ENCODE results near the gene VAV2. TPM values are rescaled to one million over a fixed set of nuclear protein-coding genes. Genes with fewer than 3 reads are reported as not detected.
A peak's percentile ranks its signal among the peaks of the same experiment; 100 is the strongest.

VAV2 gene
- total RNA-seq, 6 experiments from 2014 or later = 17.6 to 24.5 (median 21.7) TPM

- Mint-ChIP-seq H3K27ac (no peak overlapping the region), H3K27me3 (ENCODE audit: insufficient read depth) (peaks cover 2% of the 10 kb centered on the region), H3K36me3 (ENCODE audit: low read depth) (no peaks in the 10 kb centered on the region), H3K4me1 (ENCODE audit: low read depth) (peaks cover 21% of the 10 kb centered on the region), H3K4me3 (no peak overlapping the region), H3K9me3 (no peaks in the 10 kb centered on the region)
- no peak for TF ChIP-seq CTCF (IDR thresholded peaks at IDR 0.05)
- DNase-seq = no peak
Measured at GRCh38 chr9:133884907-133885744, 107.0 kb downstream of the VAV2 start.

- TF ChIP-seq CTCF (IDR thresholded peaks at IDR 0.05) = no peak
- no peak for DNase-seq
- Mint-ChIP-seq H3K36me3 (ENCODE audit: low read depth) (no peaks in the 10 kb centered on the region), H3K9me3 (no peaks in the 10 kb centered on the region), H3K27me3 (ENCODE audit: insufficient read depth) (no peaks in the 10 kb centered on the region; the same call in none of the 2 replicates), H3K4me3 (no peak overlapping the region), H3K4me1 (ENCODE audit: low read depth) (peaks cover 16% of the 10 kb centered on the region; the same call in 1 of the 2 replicates), H3K27ac (no peak overlapping the region)
Measured at GRCh38 chr9:133882849-133883755, 109.0 kb downstream of the VAV2 start.

GRCh38 chr9:133881671-133882381 is 110.3 kb downstream of the VAV2 start:
- Mint-ChIP-seq H3K27ac (no peak overlapping the region), H3K4me3 (no peak overlapping the region)

GRCh38 chr9:133880851-133881661 is 111.1 kb downstream of the VAV2 start:
- peak overlapping the region; percentile 7; the same call in 1 of the 2 replicates for H3K27ac Mint-ChIP-seq
- H3K4me1 Mint-ChIP-seq (ENCODE audit: low read depth) = peaks cover 18% of the 10 kb centered on the region; the same call in 1 of the 2 replicates
- H3K4me3 Mint-ChIP-seq = no peak overlapping the region
- no peaks in the 10 kb centered on the region for H3K36me3 Mint-ChIP-seq (ENCODE audit: low read depth)
- no peaks in the 10 kb centered on the region for H3K9me3 Mint-ChIP-seq
- TF ChIP-seq CTCF (IDR thresholded peaks at IDR 0.05) = no peak
- H3K27me3 Mint-ChIP-seq (ENCODE audit: insufficient read depth) = no peaks in the 10 kb centered on the region; the same call in none of the 2 replicates
- no peak for DNase-seq

More at GRCh38 chr9:133881671-133882381, 110.3 kb downstream of the VAV2 start:
- Mint-ChIP-seq H3K27me3 (ENCODE audit: insufficient read depth) (no peaks in the 10 kb centered on the region; the same call in none of the 2 replicates), H3K36me3 (ENCODE audit: low read depth) (no peaks in the 10 kb centered on the region), H3K4me1 (ENCODE audit: low read depth) (peaks cover 16% of the 10 kb centered on the region; the same call in 1 of the 2 replicates), H3K9me3 (no peaks in the 10 kb centered on the region)
- no peak for DNase-seq
- TF ChIP-seq CTCF (IDR thresholded peaks at IDR 0.05) = no peak
